ENCODE data around the gene MAS1L.

GRCh38 chr6:29506446-29507067 is 18.8 kb upstream of the MAS1L start:
- TF ChIP-seq CTCF (IDR thresholded peaks at IDR 0.05) (no peak), EP300 (IDR thresholded peaks at IDR 0.05) (no peak), POLR2A (IDR thresholded peaks at IDR 0.05) (no peak)

All from tibial nerve (tissue), 4 donors.